ENCODE data around the gene LSG1. TPM values are rescaled to one million over a fixed set of nuclear protein-coding genes. Genes with fewer than 3 reads are reported as not detected.
"Not testable (repeated sequence)": the region's sequence is repeated elsewhere in the genome, so short reads cannot be mapped to it uniquely, and the experiment has no call there.

Gene LSG1
- total RNA-seq, 2 experiments from 2014 or later, result 50.6 to 56.6 TPM

- Mint-ChIP-seq H3K9me3 (no peaks in the 10 kb centered on the region), H3K27me3 (no peaks in the 10 kb centered on the region), H3K4me3 (no peak overlapping the region), H3K36me3 (no peaks in the 10 kb centered on the region), H3K27ac (no peak overlapping the region), H3K4me1 (no peaks in the 10 kb centered on the region)
- no peak for DNase-seq
Measured at GRCh38 chr3:194621947-194622346, 50.0 kb downstream of the LSG1 start.

- H3K27me3 Mint-ChIP-seq, result no peaks in the 10 kb centered on the region
- no peaks in the 10 kb centered on the region for H3K4me1 Mint-ChIP-seq
- no peaks in the 10 kb centered on the region for H3K36me3 Mint-ChIP-seq
- no peaks in the 10 kb centered on the region for H3K9me3 Mint-ChIP-seq
- H3K27ac Mint-ChIP-seq, result no peak overlapping the region
- no peak overlapping the region for H3K4me3 Mint-ChIP-seq
- no peak for DNase-seq
Measured at GRCh38 chr3:194620196-194620595, 51.8 kb downstream of the LSG1 start.

- Mint-ChIP-seq H3K4me1 (no peaks in the 10 kb centered on the region), H3K27me3 (no peaks in the 10 kb centered on the region), H3K27ac (no peak overlapping the region), H3K4me3 (no peak overlapping the region), H3K9me3 (no peaks in the 10 kb centered on the region), H3K36me3 (no peaks in the 10 kb centered on the region)
- DNase-seq, result no peak
Measured at GRCh38 chr3:194619741-194620140, 52.2 kb downstream of the LSG1 start.

- H3K36me3 Mint-ChIP-seq, result no peaks in the 10 kb centered on the region
- H3K27me3 Mint-ChIP-seq, result no peaks in the 10 kb centered on the region
- no peak for DNase-seq
- no peaks in the 10 kb centered on the region for H3K4me1 Mint-ChIP-seq
- H3K27ac Mint-ChIP-seq, result no peak overlapping the region
- no peak overlapping the region for H3K4me3 Mint-ChIP-seq
- no peaks in the 10 kb centered on the region for H3K9me3 Mint-ChIP-seq
Measured at GRCh38 chr3:194618858-194619608, 53.0 kb downstream of the LSG1 start.

- Mint-ChIP-seq H3K4me3 (no peak overlapping the region), H3K9me3 (no peaks in the 10 kb centered on the region), H3K27me3 (no peaks in the 10 kb centered on the region), H3K4me1 (no peaks in the 10 kb centered on the region), H3K27ac (no peak overlapping the region), H3K36me3 (no peaks in the 10 kb centered on the region)
- no peak for DNase-seq
Measured at GRCh38 chr3:194617827-194618226, 54.2 kb downstream of the LSG1 start.

- no peak overlapping the region for H3K4me3 Mint-ChIP-seq
- no peaks in the 10 kb centered on the region for H3K36me3 Mint-ChIP-seq
- H3K27ac Mint-ChIP-seq, result no peak overlapping the region
- H3K4me1 Mint-ChIP-seq, result peaks cover 2% of the 10 kb centered on the region
- H3K9me3 Mint-ChIP-seq, result no peaks in the 10 kb centered on the region
- H3K27me3 Mint-ChIP-seq, result no peaks in the 10 kb centered on the region
- no peak for DNase-seq
Measured at GRCh38 chr3:194617143-194617671, 54.8 kb downstream of the LSG1 start.

GRCh38 chr3:194615226-194615625, 56.8 kb downstream of the LSG1 start:
- Mint-ChIP-seq H3K9me3 (no peaks in the 10 kb centered on the region), H3K36me3 (peaks cover 3% of the 10 kb centered on the region), H3K4me1 (peaks cover 3% of the 10 kb centered on the region), H3K4me3 (no peak overlapping the region), H3K27me3 (no peaks in the 10 kb centered on the region), H3K27ac (no peak overlapping the region)
- no peak for DNase-seq

- H3K4me1 Mint-ChIP-seq, result peaks cover 3% of the 10 kb centered on the region
- H3K9me3 Mint-ChIP-seq, result no peaks in the 10 kb centered on the region
- H3K27me3 Mint-ChIP-seq, result no peaks in the 10 kb centered on the region
- H3K4me3 Mint-ChIP-seq, result no peak overlapping the region
- no peak overlapping the region for H3K27ac Mint-ChIP-seq
- DNase-seq, result no peak
- H3K36me3 Mint-ChIP-seq, result peaks cover 3% of the 10 kb centered on the region
Measured at GRCh38 chr3:194612221-194612620, 59.8 kb downstream of the LSG1 start.

GRCh38 chr3:194610689-194611088, 61.3 kb downstream of the LSG1 start:
- Mint-ChIP-seq H3K4me1 (peaks cover 3% of the 10 kb centered on the region), H3K27me3 (no peaks in the 10 kb centered on the region)

GRCh38 chr3:194609601-194610000, 62.4 kb downstream of the LSG1 start:
- Mint-ChIP-seq H3K36me3 (peaks cover 3% of the 10 kb centered on the region), H3K27ac (no peak overlapping the region)

More at GRCh38 chr3:194610689-194611088, 61.3 kb downstream of the LSG1 start:
- Mint-ChIP-seq H3K36me3 (peaks cover 3% of the 10 kb centered on the region), H3K27ac (no peak overlapping the region), H3K9me3 (no peaks in the 10 kb centered on the region), H3K4me3 (no peak overlapping the region)
- DNase-seq, result no peak

GRCh38 chr3:194608981-194609380, 63.0 kb downstream of the LSG1 start:
- H3K4me3 Mint-ChIP-seq, result no peak overlapping the region
- H3K27me3 Mint-ChIP-seq, result no peaks in the 10 kb centered on the region

More at GRCh38 chr3:194609601-194610000, 62.4 kb downstream of the LSG1 start:
- Mint-ChIP-seq H3K4me3 (no peak overlapping the region), H3K9me3 (no peaks in the 10 kb centered on the region), H3K4me1 (peaks cover 3% of the 10 kb centered on the region), H3K27me3 (no peaks in the 10 kb centered on the region)
- no peak for DNase-seq

GRCh38 chr3:194607592-194608389, 64.2 kb downstream of the LSG1 start:
- Mint-ChIP-seq H3K27me3 (no peaks in the 10 kb centered on the region), H3K27ac (no peak overlapping the region), H3K36me3 (peaks cover 3% of the 10 kb centered on the region), H3K4me3 (no peak overlapping the region), H3K9me3 (no peaks in the 10 kb centered on the region), H3K4me1 (peaks cover 3% of the 10 kb centered on the region)
- DNase-seq, result no peak

More at GRCh38 chr3:194608981-194609380, 63.0 kb downstream of the LSG1 start:
- Mint-ChIP-seq H3K4me1 (peaks cover 3% of the 10 kb centered on the region), H3K36me3 (peaks cover 3% of the 10 kb centered on the region), H3K27ac (no peak overlapping the region), H3K9me3 (no peaks in the 10 kb centered on the region)
- no peak for DNase-seq

- Mint-ChIP-seq H3K27me3 (no peaks in the 10 kb centered on the region), H3K4me3 (no peak overlapping the region), H3K36me3 (peaks cover 3% of the 10 kb centered on the region), H3K27ac (no peak overlapping the region), H3K4me1 (no peaks in the 10 kb centered on the region), H3K9me3 (no peaks in the 10 kb centered on the region)
- DNase-seq, result no peak
Measured at GRCh38 chr3:194606941-194607340, 65.0 kb downstream of the LSG1 start.

GRCh38 chr3:194606163-194606562, 65.8 kb downstream of the LSG1 start:
- no peak for DNase-seq
- Mint-ChIP-seq H3K4me1 (no peaks in the 10 kb centered on the region), H3K27ac (no peak overlapping the region), H3K27me3 (no peaks in the 10 kb centered on the region), H3K36me3 (peaks cover 3% of the 10 kb centered on the region), H3K4me3 (no peak overlapping the region), H3K9me3 (no peaks in the 10 kb centered on the region)

GRCh38 chr3:194605314-194605713, 66.7 kb downstream of the LSG1 start:
- H3K27ac Mint-ChIP-seq, H3K9me3 Mint-ChIP-seq, H3K36me3 Mint-ChIP-seq, DNase-seq, H3K27me3 Mint-ChIP-seq, H3K4me1 Mint-ChIP-seq, H3K4me3 Mint-ChIP-seq: not testable (repeated sequence)

Measured in activated naive CD8-positive, alpha-beta T cell treated with anti-CD3 and anti-CD28 coated beads for 36 hours (primary cell).